SKM-1 (cell line): Measurements from ENCODE around the gene CCDC54.
"Not testable (repeated sequence)": the region's sequence is repeated elsewhere in the genome, so short reads cannot be mapped to it uniquely, and the experiment has no call there.

ENCODE experiments used
- DNase-seq: peaks from one replicate; lab custom pipeline; 2025; ENCODE audit not compliant: unreplicated experiment; lab: John Stamatoyannopoulos, UW

CCDC54 gene

DNA sequence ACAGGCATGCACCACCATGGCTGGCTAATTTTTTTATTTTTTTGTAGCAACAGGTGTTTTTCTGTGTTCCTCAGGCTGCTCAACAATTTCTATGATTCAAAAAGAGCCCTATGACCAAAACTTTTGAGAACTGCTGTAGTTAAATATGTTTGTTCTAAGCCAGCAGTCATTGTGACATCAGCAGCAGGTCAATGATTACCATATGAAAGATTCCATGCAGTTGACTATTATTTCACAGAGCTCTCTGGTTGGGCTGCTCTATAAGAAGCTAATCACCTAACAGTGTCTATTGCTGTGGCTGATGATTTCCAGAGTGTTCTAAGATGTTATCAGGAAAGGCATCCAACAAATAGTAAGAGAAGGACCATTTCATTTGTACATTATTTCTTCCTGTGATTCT lies at the start of gene CCDC54:
Gene CCDC54, plus strand, starts transcription at position 289 of the 400 bp plus-strand sequence. CDS start 149 bp downstream, outside the sequence.
- DNase-seq, result no peak

- no peak for DNase-seq
Measured at GRCh38 chr3:107328069-107328468, 49.2 kb upstream of the CCDC54 start.

DNA sequence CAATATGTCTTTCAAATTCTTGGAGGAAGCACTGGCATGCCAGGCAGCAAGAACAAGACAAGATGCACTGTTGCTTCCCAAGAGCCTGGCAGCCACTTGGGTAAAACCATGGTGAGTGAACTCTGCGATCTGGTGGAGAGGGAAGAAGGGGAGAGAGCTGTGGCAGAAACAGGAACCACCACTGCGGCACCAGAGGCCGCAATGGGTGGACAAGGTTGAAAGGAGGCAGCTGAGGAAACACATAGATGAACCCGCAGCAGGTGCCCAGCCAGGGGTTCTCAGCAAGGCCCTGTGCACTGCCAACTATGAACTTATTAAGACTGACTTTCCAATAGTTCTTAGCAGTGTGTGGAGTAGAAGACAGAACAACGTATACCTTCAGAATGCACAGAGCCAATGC lies 48.2 kb upstream of the CCDC54 start:
- DNase-seq, result no peak

DNA sequence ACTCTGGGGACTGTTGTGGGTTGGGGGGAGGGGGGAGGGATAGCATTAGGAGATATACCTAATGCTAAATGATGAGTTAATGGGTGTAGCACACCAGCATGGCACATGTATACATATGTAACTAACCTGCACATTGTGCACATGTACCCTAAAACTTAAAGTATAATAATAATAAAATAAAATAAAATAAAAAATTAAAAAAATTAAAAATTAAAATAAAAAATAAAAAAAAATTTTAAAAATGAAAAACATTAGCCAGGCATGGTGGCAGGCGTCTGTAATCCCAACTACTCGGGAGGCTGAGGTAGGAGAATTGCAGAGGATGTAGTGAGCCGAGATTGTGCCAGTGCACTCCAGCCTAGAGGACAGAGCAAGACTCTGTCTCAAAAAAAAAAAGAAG lies 37.5 kb upstream of the CCDC54 start:
- DNase-seq, result not testable (repeated sequence)

- DNase-seq, result no peak
Measured at GRCh38 chr3:107344722-107345121, 32.5 kb upstream of the CCDC54 start.

- no peak for DNase-seq
Measured at GRCh38 chr3:107345822-107346405, 31.3 kb upstream of the CCDC54 start.

- peak; percentile 11 for DNase-seq
Measured at GRCh38 chr3:107346564-107346963, 30.7 kb upstream of the CCDC54 start.

DNA sequence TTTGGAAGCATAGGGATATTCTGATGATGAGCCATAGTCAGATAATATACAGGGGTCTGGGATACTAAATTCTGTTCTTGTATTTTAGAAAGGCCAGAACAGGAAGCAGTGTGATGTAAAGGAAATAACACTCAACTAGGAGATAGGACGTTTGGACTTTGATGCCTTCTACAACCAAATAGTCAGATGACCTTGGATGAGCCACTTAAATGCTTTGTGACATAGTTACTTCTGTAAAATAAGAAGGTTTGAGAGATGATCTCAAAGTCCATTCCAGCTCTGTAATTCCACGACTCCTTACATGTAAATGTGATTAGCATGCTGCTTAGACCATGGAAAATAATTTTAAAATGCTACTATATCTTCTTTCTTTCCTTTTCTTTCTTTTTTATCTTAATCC lies 29.5 kb upstream of the CCDC54 start:
- DNase-seq, result no peak

- DNase-seq, result no peak
Measured at GRCh38 chr3:107356706-107357105, 20.5 kb upstream of the CCDC54 start.

DNA sequence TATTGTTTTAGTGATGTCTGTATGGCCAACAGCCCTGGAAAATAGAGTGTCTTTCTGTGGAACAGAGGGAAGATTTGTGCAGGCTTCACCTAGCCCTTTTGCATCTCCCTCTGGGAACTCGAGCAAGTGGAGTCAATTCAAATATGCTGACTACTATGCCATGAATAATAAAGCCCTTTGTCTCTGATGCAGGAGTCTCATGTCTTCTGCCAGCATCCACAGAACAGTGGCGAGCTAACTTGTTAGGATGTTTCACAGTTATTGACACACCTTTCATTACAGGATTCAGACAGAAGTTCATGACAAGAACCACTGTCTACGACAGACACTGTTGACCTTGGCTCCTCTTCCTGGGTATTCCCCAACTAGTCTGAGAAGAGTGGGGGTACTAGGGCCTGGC lies 15.6 kb upstream of the CCDC54 start:
- no peak for DNase-seq

DNA sequence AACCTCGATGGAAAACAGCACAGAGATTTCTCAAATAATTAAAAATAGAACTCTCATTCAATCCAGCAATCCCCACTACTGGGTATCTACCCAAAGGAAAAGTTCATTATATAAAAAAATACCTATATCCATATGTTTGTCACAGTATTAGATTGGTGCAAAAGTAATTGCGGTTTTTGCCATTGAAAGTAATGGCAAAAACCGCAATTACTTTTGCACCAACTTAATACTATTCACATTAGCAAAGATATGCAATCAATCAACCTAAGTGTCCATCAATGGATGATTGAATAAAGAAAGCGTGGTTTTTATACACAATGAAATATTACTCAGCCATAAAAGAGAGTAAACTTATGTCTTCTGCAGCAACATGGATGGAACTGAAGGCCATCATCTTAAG lies 12.2 kb upstream of the CCDC54 start:
- no peak for DNase-seq

- DNase-seq, result no peak
Measured at GRCh38 chr3:107366766-107367165, 10.5 kb upstream of the CCDC54 start.

- DNase-seq, result no peak
Measured at GRCh38 chr3:107367353-107367752, 9.9 kb upstream of the CCDC54 start.

DNA sequence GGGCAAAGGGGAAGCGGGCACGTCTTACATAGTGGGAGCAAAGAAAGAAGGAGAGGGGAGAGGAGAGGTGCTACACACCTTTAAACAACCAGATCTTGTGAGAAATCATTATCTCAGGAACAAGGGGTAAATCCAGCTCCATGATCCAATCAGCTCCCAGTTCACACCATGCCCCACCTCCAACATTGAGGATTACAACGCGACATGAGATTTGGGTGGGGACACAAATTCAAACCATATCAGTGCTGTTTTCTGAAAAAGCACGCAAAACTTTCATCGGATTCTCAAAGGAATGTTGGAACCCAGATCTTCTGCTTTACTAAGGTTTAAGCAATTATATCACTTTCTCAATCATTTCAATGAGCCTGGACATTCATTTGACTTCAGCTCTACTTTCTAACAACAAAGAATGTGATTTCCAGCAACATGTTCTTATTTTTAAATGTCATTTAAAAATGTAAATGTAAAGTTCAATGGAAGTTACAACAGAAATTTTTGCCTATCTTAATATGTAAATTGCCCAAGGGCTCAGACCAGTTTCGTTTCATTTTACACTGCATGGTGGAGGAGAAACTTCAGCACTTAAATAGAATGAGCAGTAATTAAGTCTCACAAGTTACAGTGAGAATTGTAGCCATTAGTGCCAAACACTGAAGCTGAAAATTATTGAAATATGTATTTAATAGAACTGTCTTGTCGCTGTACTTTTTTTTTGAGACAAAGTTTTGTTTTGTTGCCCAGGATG lies 8.4 kb upstream of the CCDC54 start:
- DNase-seq, result no peak

- no peak for DNase-seq
Measured at GRCh38 chr3:107369791-107370190, 7.4 kb upstream of the CCDC54 start.

GRCh38 chr3:107370907-107371306 lies 6.3 kb upstream of the CCDC54 start:
- DNase-seq, result no peak

DNA sequence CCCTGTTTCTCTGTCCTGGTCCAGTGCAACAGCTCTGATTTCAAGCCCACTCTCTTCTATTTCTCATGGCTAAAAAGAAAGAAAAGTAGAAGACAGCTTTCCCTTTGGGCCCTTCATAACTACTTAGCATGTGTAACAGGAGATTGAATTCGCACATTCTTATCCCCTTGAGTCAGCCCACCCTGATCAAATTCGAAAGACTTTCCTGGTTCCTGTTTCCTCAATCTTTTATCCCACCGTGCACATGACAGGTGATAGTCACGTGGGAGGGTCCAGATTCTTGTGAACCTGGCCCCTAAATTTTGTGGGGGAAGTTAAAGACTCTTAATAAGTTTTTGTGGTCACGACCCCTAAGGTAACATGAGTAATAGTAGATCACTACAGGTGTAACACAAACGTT lies 4.7 kb upstream of the CCDC54 start:
- no peak for DNase-seq

DNA sequence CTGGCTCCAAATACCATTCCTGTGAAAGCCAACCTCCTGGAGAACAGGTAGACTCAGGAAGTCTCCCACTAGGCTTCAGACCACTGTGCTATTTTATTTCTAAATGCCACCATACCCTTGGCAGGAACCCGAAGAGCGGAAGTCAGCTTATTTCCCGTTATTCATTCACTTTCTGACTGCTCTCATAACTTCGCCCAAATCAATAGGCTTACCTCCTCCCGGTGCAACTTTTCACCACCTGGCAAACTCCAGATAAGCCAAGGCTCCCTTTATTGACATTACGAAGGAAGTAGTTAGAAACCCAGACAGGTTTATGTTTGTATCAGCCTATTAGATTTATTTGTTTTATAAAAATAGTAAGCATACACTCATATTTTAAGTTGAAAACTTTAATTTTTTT lies 3.3 kb upstream of the CCDC54 start:
- DNase-seq, result no peak

GRCh38 chr3:107375682-107376081 lies 1.6 kb upstream of the CCDC54 start:
- DNase-seq, result no peak

GRCh38 chr3:107382631-107383030 lies 5.4 kb downstream of the CCDC54 start:
- DNase-seq, result no peak

GRCh38 chr3:107384428-107384827 lies 7.2 kb downstream of the CCDC54 start:
- DNase-seq, result no peak

DNA sequence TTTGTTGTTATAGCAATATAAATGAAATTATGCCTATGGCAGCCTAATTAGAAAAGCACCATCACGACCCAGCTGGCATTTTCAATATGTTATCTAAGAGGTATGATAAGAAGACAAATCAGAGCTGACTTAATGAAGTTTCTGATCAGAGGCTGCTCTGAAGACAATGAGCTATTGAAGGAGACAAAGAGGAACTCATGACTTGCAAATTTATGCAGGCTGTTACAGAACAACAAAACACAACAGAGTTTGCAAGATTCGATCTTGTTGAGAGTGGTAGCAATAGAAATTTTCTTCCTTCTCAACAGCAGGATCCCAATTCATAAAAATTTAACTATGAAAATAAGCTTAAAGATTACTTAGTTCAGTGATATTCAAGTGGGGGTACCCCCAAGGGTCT lies 7.7 kb downstream of the CCDC54 start:
- no peak for DNase-seq

DNA sequence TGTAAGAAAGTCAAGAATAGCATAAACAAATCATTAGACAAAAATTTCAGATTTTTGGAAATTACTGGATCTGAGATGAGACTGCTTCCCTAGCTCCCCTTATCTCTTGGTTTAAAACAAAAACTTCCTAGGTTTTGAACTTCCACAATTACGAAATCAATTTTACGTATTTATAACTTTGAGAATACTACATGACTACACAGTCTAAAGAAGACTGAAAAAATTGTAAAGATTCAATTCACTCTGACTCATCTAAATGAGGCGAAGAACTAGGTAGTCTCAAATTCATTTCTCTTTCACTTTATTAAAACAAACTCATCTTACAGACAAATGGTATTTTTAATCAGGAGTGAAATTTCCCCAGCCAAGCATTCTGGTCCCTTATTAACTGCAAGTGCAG lies 10.3 kb downstream of the CCDC54 start:
- no peak for DNase-seq
